OCI-LY1 (cell line): ENCODE measurements around the gene PTF1A.

Experiments
- H2AFZ ChIP-seq: fragments of 200-600 bp; sonication (generic), shearing (Covaris generic); 2 replicates; pipeline ENCODE4 v1.6.0; 2014; ENCODE audit warnings: antibody characterized with exemption, mild to moderate bottlenecking, low read length
- H3F3A ChIP-seq: fragments of 200-600 bp; sonication (generic), shearing (Covaris generic); 2 replicates; pipeline ENCODE4 v1.6.0; 2014; ENCODE audit warnings: mild to moderate bottlenecking, antibody characterized with exemption, low read length, moderate library complexity; ENCODE audit not compliant: insufficient read depth
- H3K27ac ChIP-seq: fragments of 200-600 bp; sonication (generic); 2 replicates; pipeline ENCODE4 v1.5.1; 2014; ENCODE audit warnings: low read length, mixed run types, mild to moderate bottlenecking, low read depth; ENCODE audit not compliant: poor library complexity, severe bottlenecking
- H3K27me3 ChIP-seq: fragments of 200-600 bp; sonication (generic); 2 replicates; pipeline ENCODE4 v1.6.0; 2014; ENCODE audit warnings: antibody characterized with exemption, mild to moderate bottlenecking, low read length, moderate library complexity; ENCODE audit not compliant: insufficient read depth
- H3K36me3 ChIP-seq: fragments of 200-600 bp; sonication (generic); 2 replicates; pipeline ENCODE4 v1.6.1; 2014; ENCODE audit warnings: mild to moderate bottlenecking, antibody characterized with exemption, low read length, moderate library complexity, mixed read lengths; ENCODE audit not compliant: insufficient read depth
- H3K4me1 ChIP-seq: fragments of 200-600 bp; sonication (generic); 2 replicates; pipeline ENCODE4 v1.5.1; 2014; ENCODE audit warnings: mild to moderate bottlenecking, low read length, moderate library complexity; ENCODE audit not compliant: insufficient read depth, severe bottlenecking
- H3K4me2 ChIP-seq: fragments of 200-600 bp; sonication (generic), shearing (Covaris generic); 2 replicates; pipeline ENCODE4 v1.6.1; 2014; ENCODE audit warnings: low read length
- H3K4me3 ChIP-seq: fragments of 200-600 bp; sonication (generic); 2 replicates; pipeline ENCODE4 v1.5.1; 2014; ENCODE audit warnings: low read length, low read depth, mild to moderate bottlenecking, mixed read lengths; ENCODE audit not compliant: poor library complexity, severe bottlenecking
- H3K79me2 ChIP-seq: fragments of 200-600 bp; shearing (Covaris generic); 2 replicates; pipeline ENCODE4 v1.6.1; 2016; ENCODE audit warnings: mixed run types, low read length, mixed read lengths; ENCODE audit not compliant: insufficient read depth
- H3K9ac ChIP-seq: fragments of 200-600 bp; sonication (generic), shearing (Covaris generic); 2 replicates; pipeline ENCODE4 v1.6.1; 2014; ENCODE audit warnings: mild to moderate bottlenecking, low read length, mixed read lengths
- H3K9me2 ChIP-seq: fragments of 200-600 bp; sonication (generic), shearing (Covaris generic); 2 replicates; pipeline ENCODE4 v1.6.1; 2014; ENCODE audit warnings: low read depth, mild to moderate bottlenecking, low read length, mixed read lengths
- H3K9me3 ChIP-seq: fragments of 200-600 bp; shearing (Covaris generic); 2 replicates; pipeline ENCODE4 v1.6.1; 2014; ENCODE audit warnings: low read length, mixed read lengths
- H4K20me1 ChIP-seq: fragments of 200-600 bp; sonication (generic), shearing (Covaris generic); 2 replicates; pipeline ENCODE4 v1.6.0; 2016; ENCODE audit warnings: mild to moderate bottlenecking, low read length; ENCODE audit not compliant: insufficient read depth
- CTCF ChIP-seq: fragments of 200-600 bp; sonication (generic), shearing (Covaris generic); IDR thresholded peaks from 2 replicates; pipeline ENCODE4 v1.5.1; 2017; ENCODE audit warnings: mild to moderate bottlenecking, antibody characterized with exemption, low read length, moderate library complexity, mixed read lengths
- EZH2 ChIP-seq: fragments of 200-600 bp; sonication (generic), shearing (Covaris generic); IDR thresholded peaks from 2 replicates; pipeline ENCODE4 v1.8.0; 2017; ENCODE audit warnings: borderline replicate concordance, mixed run types, mild to moderate bottlenecking, antibody characterized with exemption, low read length, moderate library complexity, mixed read lengths

The PTF1A gene

GRCh38 chr10:23171232-23171876 is 20.8 kb upstream of the PTF1A start:
- no peaks in the 10 kb centered on the region for H3K4me1 ChIP-seq
- H3K9ac ChIP-seq = no peak overlapping the region
- no peaks in the 10 kb centered on the region for H3K9me2 ChIP-seq
- H3K4me2 ChIP-seq = no peak overlapping the region
- H3K4me3 ChIP-seq = no peak overlapping the region
- no peaks in the 10 kb centered on the region for H4K20me1 ChIP-seq
- H3K27ac ChIP-seq = no peak overlapping the region
- no peak overlapping the region for H2AFZ ChIP-seq
- H3K9me3 ChIP-seq = no peaks in the 10 kb centered on the region
- no peaks in the 10 kb centered on the region for H3F3A ChIP-seq
- TF ChIP-seq CTCF (no peak), EZH2 (no peak)
- no peaks in the 10 kb centered on the region for H3K79me2 ChIP-seq
- no peaks in the 10 kb centered on the region for H3K36me3 ChIP-seq
- H3K27me3 ChIP-seq = no peaks in the 10 kb centered on the region

GRCh38 chr10:23172429-23173213 is 19.5 kb upstream of the PTF1A start:
- Histone ChIP-seq H3K27me3 (no peaks in the 10 kb centered on the region), H2AFZ (no peak overlapping the region), H3K79me2 (no peaks in the 10 kb centered on the region), H3K4me2 (no peak overlapping the region), H3K9ac (no peak overlapping the region), H4K20me1 (no peaks in the 10 kb centered on the region), H3K9me2 (no peaks in the 10 kb centered on the region), H3K27ac (no peak overlapping the region), H3K4me1 (no peaks in the 10 kb centered on the region), H3K36me3 (no peaks in the 10 kb centered on the region), H3K9me3 (no peaks in the 10 kb centered on the region), H3K4me3 (no peak overlapping the region), H3F3A (no peaks in the 10 kb centered on the region)
- TF ChIP-seq EZH2 (no peak), CTCF (no peak)

- H3K4me2 ChIP-seq = no peak overlapping the region
- H4K20me1 ChIP-seq = no peaks in the 10 kb centered on the region
- no peak overlapping the region for H2AFZ ChIP-seq
- TF ChIP-seq EZH2 (no peak), CTCF (no peak)
- H3K4me1 ChIP-seq = no peaks in the 10 kb centered on the region
- H3K36me3 ChIP-seq = no peaks in the 10 kb centered on the region
- no peaks in the 10 kb centered on the region for H3K9me3 ChIP-seq
- H3K9me2 ChIP-seq = no peaks in the 10 kb centered on the region
- no peak overlapping the region for H3K9ac ChIP-seq
- H3K79me2 ChIP-seq = no peaks in the 10 kb centered on the region
- H3F3A ChIP-seq = no peaks in the 10 kb centered on the region
- no peaks in the 10 kb centered on the region for H3K27me3 ChIP-seq
- no peak overlapping the region for H3K27ac ChIP-seq
- H3K4me3 ChIP-seq = no peak overlapping the region
Observed at GRCh38 chr10:23173214-23174073, 18.7 kb upstream of the PTF1A start.
